ENCODE measurements around the gene BOLL. TPM values are rescaled to one million over a fixed set of nuclear protein-coding genes. Genes with fewer than 3 reads are reported as not detected.

Gene BOLL
- total and polyA plus RNA-seq, 12 donors = not detected

DNA sequence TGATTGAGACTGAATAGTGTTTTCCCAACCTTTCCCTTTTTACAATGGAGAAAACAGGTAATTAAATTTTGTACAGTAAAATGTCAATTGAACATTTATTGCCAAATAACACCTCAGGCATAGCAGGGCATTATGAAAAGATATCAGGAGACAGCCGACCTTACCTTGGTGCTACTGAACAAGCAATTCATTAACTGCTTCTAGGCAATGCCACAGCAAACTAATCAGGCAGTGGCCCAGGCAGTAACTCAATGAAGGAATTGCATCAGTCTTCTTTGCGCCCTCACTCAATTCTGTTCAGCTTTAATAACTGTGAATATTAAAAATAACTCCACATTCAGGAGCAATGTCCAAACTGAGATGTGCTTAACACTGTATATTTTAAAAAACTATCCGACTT, 25.4 kb upstream of the BOLL start:
- H3K4me3 ChIP-seq = no peak overlapping the region
- no peaks in the 10 kb centered on the region for H3K9me3 ChIP-seq (replicated peaks in 1 of 3)
- intact Hi-C loops (cut with DNase I) = no loop called here
- DNase-seq = no peak
- H3K27me3 ChIP-seq = no peaks in the 10 kb centered on the region
- H3K27ac ChIP-seq = no peak overlapping the region
- H3K4me1 ChIP-seq (replicated peaks in 1 of 2) = peaks cover 0 to 20% of the 10 kb centered on the region in 2 donors
- TF ChIP-seq POLR2A (IDR thresholded peaks at IDR 0.05) (no peak), CTCF (IDR thresholded peaks at IDR 0.05) (no peak)
- 67 to 79% (median 71%) methylated on average over 3 of the region's 3 CpGs for WGBS, 4 donors
- no peaks in the 10 kb centered on the region for H3K36me3 ChIP-seq (replicated peaks in 1 of 2)

DNA sequence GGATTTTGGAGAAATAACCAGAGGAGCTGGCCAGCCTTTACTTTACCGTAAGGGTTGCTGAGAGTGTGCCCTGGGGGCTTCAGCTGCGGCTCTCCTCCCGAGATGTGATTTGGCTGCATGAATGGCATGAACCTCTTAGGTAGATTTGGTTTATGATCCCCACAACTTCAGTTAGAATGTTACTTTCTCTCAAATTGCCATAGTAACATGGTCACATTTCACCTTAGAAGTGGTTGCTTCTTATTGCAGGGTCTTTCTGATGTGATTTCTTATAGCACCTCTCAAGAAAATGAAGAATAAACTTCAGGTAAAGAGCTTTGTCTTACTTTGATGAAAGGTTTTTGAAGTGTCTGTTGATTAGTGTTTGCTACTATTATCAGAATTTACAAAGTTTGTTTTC, 24.9 kb upstream of the BOLL start:
- Histone ChIP-seq H3K27me3 (no peaks in the 10 kb centered on the region), H3K4me3 (no peak overlapping the region), H3K36me3 (replicated peaks in 1 of 2) (no peaks in the 10 kb centered on the region), H3K4me1 (replicated peaks in 1 of 2) (peaks cover 0 to 20% of the 10 kb centered on the region in 2 donors), H3K9me3 (replicated peaks in 1 of 3) (no peaks in the 10 kb centered on the region), H3K27ac (no peak overlapping the region)
- WGBS, 4 donors = 85 to 96% (median 92%) methylated on average over 3 of the region's 3 CpGs
- DNase-seq = no peak
- intact Hi-C loops (cut with DNase I) = no loop called here
- TF ChIP-seq POLR2A (IDR thresholded peaks at IDR 0.05) = no peak
- no peak for TF ChIP-seq CTCF (IDR thresholded peaks at IDR 0.05)

GRCh38 chr2:197809064-197809463, 23.9 kb upstream of the BOLL start:
- Histone ChIP-seq H3K27ac (no peak overlapping the region), H3K9me3 (replicated peaks in 1 of 3) (no peaks in the 10 kb centered on the region), H3K27me3 (no peaks in the 10 kb centered on the region), H3K4me3 (no peak overlapping the region), H3K4me1 (replicated peaks in 1 of 2) (peaks cover 1 to 22% of the 10 kb centered on the region in 2 donors), H3K36me3 (replicated peaks in 1 of 2) (no peaks in the 10 kb centered on the region)
- intact Hi-C loops (cut with DNase I) = no loop called here
- DNase-seq = no peak
- no peak for TF ChIP-seq CTCF (IDR thresholded peaks at IDR 0.05)
- no peak for TF ChIP-seq POLR2A (IDR thresholded peaks at IDR 0.05)
- WGBS, 4 donors = 85 to 95% (median 91%) methylated on average over 5 of the region's 5 CpGs

DNA sequence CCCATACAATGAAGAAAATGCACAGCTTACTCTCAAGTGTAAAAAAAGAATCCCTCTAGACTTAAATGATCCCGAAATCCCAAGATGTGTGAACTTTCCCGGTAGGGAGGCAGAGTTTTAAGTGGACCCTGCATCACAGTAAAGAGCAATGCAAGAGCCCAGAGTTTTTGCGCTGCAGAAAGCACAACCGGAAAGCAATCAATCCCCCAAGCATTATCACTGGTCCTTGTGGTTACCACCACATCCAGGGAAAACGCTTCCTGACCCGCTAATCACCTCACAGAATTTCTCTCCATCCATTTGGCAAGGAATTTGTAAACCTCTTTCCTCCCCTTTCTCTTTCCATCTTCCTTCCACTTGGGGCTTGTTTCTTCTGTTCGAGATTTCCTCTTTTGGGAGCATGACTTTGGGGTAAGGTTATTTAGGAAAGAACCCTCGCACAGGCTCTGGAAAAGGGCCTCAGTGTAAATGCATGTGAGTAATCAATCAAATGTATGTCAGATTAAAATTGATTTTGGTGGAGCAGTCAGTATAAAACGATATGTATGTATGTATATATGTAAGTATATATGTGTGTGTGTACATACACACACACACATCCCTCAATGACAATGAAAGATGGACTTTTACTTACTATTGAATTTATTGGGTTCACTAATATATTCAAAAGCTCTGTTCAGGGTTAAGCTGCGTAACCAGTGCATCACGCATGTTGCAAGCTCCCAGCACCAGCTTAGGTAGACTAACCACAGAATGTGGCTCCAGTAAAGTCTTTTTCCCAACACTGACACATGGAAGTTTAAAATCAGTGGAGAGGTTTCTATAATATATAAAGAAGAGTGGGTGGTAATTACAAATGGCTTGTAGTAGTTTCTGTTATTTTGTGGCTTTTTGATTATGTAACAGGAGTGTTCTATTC, 20.9 kb upstream of the BOLL start:
- 37 to 41% (median 38%) methylated on average over 11 of the region's 11 CpGs for WGBS, 4 donors
- H3K27ac ChIP-seq = no peak overlapping the region

More for the DNA sequence above, 20.9 kb upstream of the BOLL start:
- intact Hi-C loops (cut with DNase I) = no loop called here
- no peaks in the 10 kb centered on the region for H3K9me3 ChIP-seq (replicated peaks in 1 of 3)
- no peaks in the 10 kb centered on the region for H3K27me3 ChIP-seq
- no peak for DNase-seq
- peak overlapping the region in 3 of 4 donors; percentile 28 to 85 (median 83) for H3K4me3 ChIP-seq
- no peak for TF ChIP-seq POLR2A (IDR thresholded peaks at IDR 0.05)
- no peak for TF ChIP-seq CTCF (IDR thresholded peaks at IDR 0.05)
- peaks cover 10 to 27% of the 10 kb centered on the region in 2 donors for H3K4me1 ChIP-seq (replicated peaks in 1 of 2)
- H3K36me3 ChIP-seq (replicated peaks in 1 of 2) = no peaks in the 10 kb centered on the region
